CD4-positive, CD25-positive, alpha-beta regulatory T cell (primary cell): ENCODE measurements around the gene PADI6. TPM values are rescaled to one million over a fixed set of nuclear protein-coding genes. Genes with fewer than 3 reads are reported as not detected.
"Not testable (repeated sequence)": the region's sequence is repeated elsewhere in the genome, so short reads cannot be mapped to it uniquely, and the experiment has no call there.

Source experiments
- ATAC-seq, 2 donors: fragments of 150-1000 bp; cut with Tn5 transposase; one replicate each; pipeline ENCODE4 v1.10.0; 2021; ENCODE audit warnings: low read depth in 2 of 2, moderate number of reproducible peaks in 2 of 2, moderate library complexity in 1 of 2
- DNase-seq, 3 donors: peaks; one replicate each; pipeline versions ENCODE4 v3.0.0 to v3.0.0-alpha.2; 2012 to 2022; ENCODE audit warnings: mixed read lengths in 1 of 3
- H3K27ac ChIP-seq: one replicate; pipeline ENCODE4 v1.7.0; 2013; ENCODE audit warnings: mild to moderate bottlenecking, low read length; ENCODE audit not compliant: insufficient read depth, poor library complexity, severe bottlenecking
- H3K27me3 ChIP-seq: one replicate; pipeline ENCODE4 v1.7.0; 2013; ENCODE audit warnings: low read length; ENCODE audit not compliant: control insufficient read depth, insufficient read depth
- H3K36me3 ChIP-seq: one replicate; pipeline ENCODE4 v1.7.0; 2013; ENCODE audit warnings: mild to moderate bottlenecking, low read length, moderate library complexity; ENCODE audit not compliant: control insufficient read depth, insufficient read depth
- H3K4me1 ChIP-seq: 2 replicates; pipeline ENCODE4 v1.7.0; 2013; ENCODE audit warnings: mild to moderate bottlenecking, low read length; ENCODE audit not compliant: insufficient read depth, control insufficient read depth, poor library complexity, severe bottlenecking
- H3K4me3 ChIP-seq: one replicate; pipeline ENCODE4 v1.7.0; 2013; ENCODE audit warnings: low read depth, mild to moderate bottlenecking, low read length, moderate library complexity
- H3K9me3 ChIP-seq, 2 experiments: 1 replicate in 1 of 2; 2 replicates in 1 of 2; pipeline ENCODE4 v1.7.0; 2013; ENCODE audit warnings: low read length in 2 of 2, mild to moderate bottlenecking in 1 of 2, moderate library complexity in 1 of 2; ENCODE audit not compliant: control insufficient read depth in 2 of 2
- H3K27ac Mint-ChIP-seq, 3 donors: one replicate each; pipeline ENCODE4 v1.8.0; 2020 to 2022; ENCODE audit warnings: mild to moderate bottlenecking in 3 of 3, mixed read lengths in 3 of 3, moderate library complexity in 2 of 3
- H3K27me3 Mint-ChIP-seq: one replicate; pipeline ENCODE4 v1.8.0; 2022; ENCODE audit warnings: mild to moderate bottlenecking, mixed read lengths
- H3K36me3 Mint-ChIP-seq: one replicate; pipeline ENCODE4 v1.8.0; 2020; ENCODE audit warnings: mixed read lengths
- H3K4me1 Mint-ChIP-seq, 4 donors: one replicate each; pipeline ENCODE4 v1.8.0; 2020 to 2022; ENCODE audit warnings: mixed read lengths in 4 of 4, mild to moderate bottlenecking in 1 of 4
- H3K4me3 Mint-ChIP-seq, 4 donors: one replicate each; pipeline ENCODE4 v1.8.0; 2020 to 2022; ENCODE audit warnings: mild to moderate bottlenecking in 4 of 4, mixed read lengths in 4 of 4, moderate library complexity in 3 of 4
- H3K9me3 Mint-ChIP-seq, 7 donors: one replicate each; pipeline ENCODE4 v1.8.0; 2020 to 2022; ENCODE audit warnings: mixed read lengths in 7 of 7, mild to moderate bottlenecking in 3 of 7, moderate library complexity in 2 of 7
- polyA plus RNA-seq, 4 donors: library from polyadenylated mRNA; unstranded; fragments of 300-500 nt; fragmentation: Illumina TruSeq; gene quantifications; one replicate each; pipeline ENCODE4 v1.2.3, GENCODE V29; 2021
- total RNA-seq: library from RNA; stranded (reverse); gene quantifications from one replicate; pipeline ENCODE4 v1.2.3, GENCODE V29; 2022

Gene PADI6
- total and polyA plus RNA-seq, 5 donors from 2014 or later: 0.14 TPM; not detected in 4

DNA sequence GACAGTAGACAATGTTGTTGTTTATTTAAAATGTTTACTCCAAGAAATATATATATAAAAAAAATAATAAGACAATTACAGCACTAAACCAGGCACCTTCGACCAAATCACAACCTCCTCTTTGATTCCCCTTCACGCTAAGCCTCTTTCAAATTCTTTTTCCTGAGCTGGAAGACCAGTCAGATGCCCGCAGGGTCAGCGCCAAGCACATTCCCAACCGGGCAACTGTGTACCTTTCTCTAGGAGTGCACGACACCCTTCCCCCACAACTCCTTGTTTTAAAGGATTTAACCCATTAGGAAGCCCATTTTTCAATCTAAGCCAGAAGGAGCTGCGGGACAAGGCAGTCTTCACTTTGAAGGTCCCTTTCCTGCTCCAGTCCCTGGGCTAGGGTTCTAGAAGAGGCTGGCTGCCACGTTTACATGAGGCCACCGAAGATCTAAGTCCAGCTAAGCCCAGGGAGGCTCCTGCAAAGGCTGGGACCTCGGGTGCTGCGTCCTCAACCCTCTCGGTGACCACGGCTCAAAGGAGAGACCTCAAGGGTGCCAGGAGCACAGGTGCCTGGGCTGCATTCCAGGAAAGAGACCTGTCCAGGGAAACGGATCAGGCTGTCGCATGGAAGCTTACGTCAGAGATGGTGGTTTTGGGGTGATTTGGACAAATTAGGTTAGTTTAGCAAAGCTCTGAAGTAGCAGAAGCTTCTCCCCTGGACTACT, 34.9 kb downstream of the PADI6 start:
- not testable (repeated sequence) for ATAC-seq, H3K27ac ChIP-seq, H3K9me3 ChIP-seq, H3K4me3 ChIP-seq, DNase-seq, H3K27ac Mint-ChIP-seq, H3K4me3 Mint-ChIP-seq, H3K4me1 Mint-ChIP-seq, H3K27me3 ChIP-seq, H3K27me3 Mint-ChIP-seq, H3K4me1 ChIP-seq, H3K9me3 Mint-ChIP-seq
- H3K36me3 ChIP-seq: peaks cover 43% of the 10 kb centered on the region
- H3K36me3 Mint-ChIP-seq: peaks cover 18% of the 10 kb centered on the region

- H3K4me1 ChIP-seq, H3K4me1 Mint-ChIP-seq, H3K27ac Mint-ChIP-seq, H3K4me3 ChIP-seq, H3K9me3 ChIP-seq, DNase-seq, H3K9me3 Mint-ChIP-seq, H3K27ac ChIP-seq, H3K27me3 Mint-ChIP-seq, H3K4me3 Mint-ChIP-seq, ATAC-seq, H3K27me3 ChIP-seq: not testable (repeated sequence)
- peaks cover 53% of the 10 kb centered on the region for H3K36me3 ChIP-seq
- peaks cover 23% of the 10 kb centered on the region for H3K36me3 Mint-ChIP-seq
Measured at GRCh38 chr1:17407786-17408514, 36.0 kb downstream of the PADI6 start.

GRCh38 chr1:17409391-17409811, 37.4 kb downstream of the PADI6 start:
- H3K36me3 ChIP-seq: peaks cover 67% of the 10 kb centered on the region
- no peaks in the 10 kb centered on the region for H3K4me1 ChIP-seq
- no peaks in the 10 kb centered on the region for H3K9me3 ChIP-seq
- no peak overlapping the region for H3K27ac Mint-ChIP-seq
- H3K36me3 Mint-ChIP-seq: peaks cover 28% of the 10 kb centered on the region
- no peak overlapping the region for H3K4me3 Mint-ChIP-seq
- DNase-seq (no peak), ATAC-seq (no peak)
- no peaks in the 10 kb centered on the region for H3K9me3 Mint-ChIP-seq
- no peaks in the 10 kb centered on the region for H3K4me1 Mint-ChIP-seq
- H3K27ac ChIP-seq: no peak overlapping the region
- no peak overlapping the region for H3K4me3 ChIP-seq
- no peaks in the 10 kb centered on the region for H3K27me3 ChIP-seq
- H3K27me3 Mint-ChIP-seq: no peaks in the 10 kb centered on the region

DNA sequence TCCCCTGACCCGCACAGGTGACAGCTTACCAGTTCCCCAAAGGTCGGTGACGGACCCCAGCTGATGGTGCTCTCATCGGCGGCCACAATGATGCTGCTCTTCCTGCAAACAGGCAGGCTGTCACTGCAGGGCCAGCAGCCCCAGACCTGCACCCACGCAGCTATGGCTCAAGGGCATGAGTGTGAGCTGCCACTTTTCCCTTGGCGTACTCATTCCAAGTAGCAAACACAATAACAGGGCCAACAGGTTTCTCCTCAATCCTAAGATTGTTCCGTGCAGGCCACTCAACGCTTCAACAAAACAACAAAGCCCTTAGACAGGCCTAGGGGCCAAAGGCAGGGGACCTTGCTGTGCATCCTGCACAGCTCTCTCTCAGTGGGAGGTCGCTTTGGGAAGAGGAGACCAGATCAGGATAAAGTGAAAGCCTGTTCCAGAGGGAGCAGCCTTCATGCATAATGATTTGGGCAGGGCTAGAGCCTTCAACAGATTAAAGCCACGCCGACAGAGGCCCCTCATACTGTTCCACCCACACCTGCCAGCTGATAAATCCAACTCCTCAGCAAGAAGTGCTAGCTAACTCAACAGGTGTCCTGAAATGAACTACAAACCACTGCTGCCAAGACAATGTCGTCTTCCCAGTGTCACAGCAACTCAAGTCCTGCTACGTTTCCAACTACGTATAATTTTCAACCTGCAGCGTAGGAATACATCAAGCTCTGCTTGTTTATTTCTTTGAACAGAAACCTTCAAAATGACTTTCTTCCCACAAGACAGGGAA, 40.3 kb downstream of the PADI6 start:
- H3K4me3 Mint-ChIP-seq: no peak overlapping the region
- peaks cover 90% of the 10 kb centered on the region for H3K36me3 ChIP-seq
- H3K4me1 ChIP-seq: no peaks in the 10 kb centered on the region
- H3K27ac ChIP-seq: no peak overlapping the region
- H3K4me3 ChIP-seq: no peak overlapping the region
- H3K4me1 Mint-ChIP-seq: peaks cover 0 to 2% (median 0%) of the 10 kb centered on the region in 4 donors
- H3K27me3 Mint-ChIP-seq: no peaks in the 10 kb centered on the region
- ATAC-seq (no peak), DNase-seq (no peak)
- H3K9me3 Mint-ChIP-seq: no peaks in the 10 kb centered on the region
- no peaks in the 10 kb centered on the region for H3K9me3 ChIP-seq
- H3K27ac Mint-ChIP-seq: no peak overlapping the region
- H3K27me3 ChIP-seq: no peaks in the 10 kb centered on the region
- H3K36me3 Mint-ChIP-seq: peaks cover 40% of the 10 kb centered on the region

DNA sequence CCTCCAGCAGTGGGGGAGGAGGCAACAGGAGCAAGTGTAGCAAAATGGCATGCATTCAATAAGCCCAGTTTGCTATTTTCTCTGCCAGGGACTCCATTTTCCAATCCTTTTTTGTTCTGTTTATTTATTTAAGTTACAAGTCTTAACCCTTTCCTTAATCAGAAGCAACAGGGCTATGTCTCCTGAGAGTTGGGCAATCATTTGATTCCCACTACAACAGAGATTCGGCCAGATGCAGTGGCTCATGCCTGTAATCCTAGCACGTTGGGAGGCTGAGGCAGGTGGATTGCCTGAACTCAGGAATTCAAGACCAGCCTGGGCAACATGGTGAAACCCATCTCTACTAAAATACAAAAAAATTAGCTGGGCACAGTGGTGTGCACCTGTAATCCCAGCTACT, 42.0 kb downstream of the PADI6 start:
- no peaks in the 10 kb centered on the region for H3K9me3 Mint-ChIP-seq

GRCh38 chr1:17416389-17416788, 44.4 kb downstream of the PADI6 start:
- Histone ChIP-seq H3K27me3 (no peaks in the 10 kb centered on the region), H3K27ac (no peak overlapping the region), H3K4me3 (no peak overlapping the region), H3K36me3 (peaks cover 76% of the 10 kb centered on the region), H3K4me1 (no peaks in the 10 kb centered on the region), H3K9me3 (no peaks in the 10 kb centered on the region)
- DNase-seq (no peak), ATAC-seq (no peak)
- Mint-ChIP-seq H3K36me3 (peaks cover 34% of the 10 kb centered on the region), H3K9me3 (no peaks in the 10 kb centered on the region), H3K4me1 (peaks cover 0 to 5% (median 1%) of the 10 kb centered on the region in 4 donors), H3K27ac (no peak overlapping the region), H3K4me3 (no peak overlapping the region), H3K27me3 (no peaks in the 10 kb centered on the region)

More for the DNA sequence above, 42.0 kb downstream of the PADI6 start:
- DNase-seq (no peak), ATAC-seq (no peak)
- H3K27ac ChIP-seq: no peak overlapping the region
- no peaks in the 10 kb centered on the region for H3K27me3 Mint-ChIP-seq
- no peak overlapping the region for H3K27ac Mint-ChIP-seq
- H3K4me1 ChIP-seq: no peaks in the 10 kb centered on the region
- H3K4me1 Mint-ChIP-seq: peaks cover 0 to 5% (median 0%) of the 10 kb centered on the region in 4 donors
- H3K4me3 Mint-ChIP-seq: no peak overlapping the region
- no peaks in the 10 kb centered on the region for H3K9me3 ChIP-seq
- H3K4me3 ChIP-seq: no peak overlapping the region
- peaks cover 87% of the 10 kb centered on the region for H3K36me3 ChIP-seq
- peaks cover 32% of the 10 kb centered on the region for H3K36me3 Mint-ChIP-seq
- H3K27me3 ChIP-seq: no peaks in the 10 kb centered on the region

GRCh38 chr1:17419626-17420328, 47.8 kb downstream of the PADI6 start:
- no peak overlapping the region for H3K4me3 Mint-ChIP-seq

More at GRCh38 chr1:17419626-17420328, 47.8 kb downstream of the PADI6 start:
- ATAC-seq: peak; percentile 62 to 70
- Mint-ChIP-seq H3K36me3 (peaks cover 43% of the 10 kb centered on the region), H3K9me3 (no peaks in the 10 kb centered on the region), H3K4me1 (peaks cover 0 to 8% (median 1%) of the 10 kb centered on the region in 4 donors), H3K27me3 (no peaks in the 10 kb centered on the region), H3K27ac (no peak overlapping the region)
- Histone ChIP-seq H3K4me3 (no peak overlapping the region), H3K36me3 (peaks cover 66% of the 10 kb centered on the region), H3K4me1 (no peaks in the 10 kb centered on the region), H3K9me3 (no peaks in the 10 kb centered on the region), H3K27ac (no peak overlapping the region), H3K27me3 (no peaks in the 10 kb centered on the region)
- DNase-seq: peak; percentile 44 to 65 (median 54)
